Stimulated activated naive CD4-positive, alpha-beta T cell treated with Interleukin-2 at 50 U/mL for 16 hours (primary cell): Measurements from ENCODE around the gene HIVEP2.

Experiments
- DNase-seq: peaks from one replicate; lab custom pipeline; 2025; lab: John Stamatoyannopoulos, UW

The HIVEP2 gene

GRCh38 chr6:142857796-142858555 lies 87.0 kb downstream of the HIVEP2 start:
- no peak for DNase-seq

- DNase-seq: no peak
Observed at GRCh38 chr6:142857233-142857761, 87.7 kb downstream of the HIVEP2 start.

- DNase-seq: peak; percentile 31
Observed at GRCh38 chr6:142856624-142857232, 88.2 kb downstream of the HIVEP2 start.

- DNase-seq: no peak
Observed at GRCh38 chr6:142855893-142856623, 88.9 kb downstream of the HIVEP2 start.

GRCh38 chr6:142854589-142855488 lies 90.1 kb downstream of the HIVEP2 start:
- no peak for DNase-seq

GRCh38 chr6:142853244-142854180 lies 91.5 kb downstream of the HIVEP2 start:
- DNase-seq: no peak

- no peak for DNase-seq
Observed at GRCh38 chr6:142851601-142852000, 93.4 kb downstream of the HIVEP2 start.

GRCh38 chr6:142850679-142851423 lies 94.1 kb downstream of the HIVEP2 start:
- DNase-seq: peak; percentile 54

- DNase-seq: no peak
Observed at GRCh38 chr6:142848976-142849375, 96.0 kb downstream of the HIVEP2 start.

- DNase-seq: no peak
Observed at GRCh38 chr6:142848156-142848555, 96.8 kb downstream of the HIVEP2 start.

GRCh38 chr6:142846883-142847287 lies 98.1 kb downstream of the HIVEP2 start:
- DNase-seq: no peak

GRCh38 chr6:142846459-142846831 lies 98.5 kb downstream of the HIVEP2 start:
- no peak for DNase-seq

- peak; percentile 38 for DNase-seq
Observed at GRCh38 chr6:142845624-142846458, 99.1 kb downstream of the HIVEP2 start.

GRCh38 chr6:142845143-142845571 lies 99.8 kb downstream of the HIVEP2 start:
- no peak for DNase-seq

GRCh38 chr6:142844065-142844755 lies 100.8 kb downstream of the HIVEP2 start:
- no peak for DNase-seq

- DNase-seq: no peak
Observed at GRCh38 chr6:142843361-142843760, 101.6 kb downstream of the HIVEP2 start.

GRCh38 chr6:142842418-142843261 lies 102.3 kb downstream of the HIVEP2 start:
- peak; percentile 49 for DNase-seq
